MCF 10A (cell line): ENCODE results near the gene CACNA2D3. TPM values are rescaled to one million over a fixed set of nuclear protein-coding genes. Genes with fewer than 3 reads are reported as not detected.

Experiments
- BruUV-seq: library from RNA; stranded (reverse); fragments of 400-500 nt; replicated peaks from 2 replicates; lab custom pipeline; 2021; lab: Mats Ljungman, UMichigan
- CTCF ChIA-PET: fragments of 300-600 bp; sonication (Branson Sonifier 250); formaldehyde crosslinking; extraction: SDS; loops from one replicate; lab custom pipeline; 2021; ENCODE audit warnings: antibody characterized with exemption, inconsistent platforms; lab: Yijun Ruan, JAX
- POLR2A ChIA-PET: fragments of 300-600, 350-650 bp; sonication (Branson Sonifier 250); formaldehyde crosslinking; extraction: SDS; loops from one replicate; lab custom pipeline; 2020; ENCODE audit warnings: antibody characterized with exemption, inconsistent platforms; lab: Yijun Ruan, JAX
- DNase-seq: peaks from one replicate; pipeline ENCODE4 v3.0.0-alpha.2; 2018; ENCODE audit not compliant: unreplicated experiment
- H3K27ac Mint-ChIP-seq: one replicate; pipeline ENCODE4 v1.8.0; 2022; ENCODE audit warnings: mild to moderate bottlenecking, low read depth, mixed read lengths; ENCODE audit not compliant: unreplicated experiment
- H3K27me3 Mint-ChIP-seq: one replicate; pipeline ENCODE4 v1.8.0; 2022; ENCODE audit warnings: mixed read lengths; ENCODE audit not compliant: insufficient read depth, unreplicated experiment
- H3K36me3 Mint-ChIP-seq: one replicate; pipeline ENCODE4 v1.8.0; 2022; ENCODE audit warnings: mild to moderate bottlenecking, moderate library complexity, mixed read lengths; ENCODE audit not compliant: insufficient read depth, unreplicated experiment
- H3K4me1 Mint-ChIP-seq: one replicate; pipeline ENCODE4 v1.8.0; 2022; ENCODE audit warnings: mixed read lengths; ENCODE audit not compliant: insufficient read depth, unreplicated experiment
- H3K4me3 Mint-ChIP-seq: one replicate; pipeline ENCODE4 v1.8.0; 2022; ENCODE audit warnings: mild to moderate bottlenecking, moderate library complexity, mixed read lengths; ENCODE audit not compliant: unreplicated experiment
- H3K9me3 Mint-ChIP-seq: one replicate; pipeline ENCODE4 v1.8.0; 2022; ENCODE audit warnings: mixed read lengths; ENCODE audit not compliant: unreplicated experiment
- CTCF ChIP-seq: fragments of 200-600 bp; IDR thresholded peaks from one replicate; pipeline ENCODE4 v1.8.0; 2022; ENCODE audit warnings: antibody characterized with exemption, mild to moderate bottlenecking; ENCODE audit not compliant: unreplicated experiment
- intact Hi-C: fragments of 100-400 bp; cut with micrococcal nuclease; formaldehyde crosslinking; loops from 2 replicates; pipeline ENCODE4 v1.14.1; 2022
- total RNA-seq: library from RNA; stranded (reverse); gene quantifications from 2 replicates; pipeline ENCODE4 v1.2.3, GENCODE V29; 2022

CACNA2D3 gene
- total RNA-seq, 1 experiment from 2014 or later: 2.3 TPM

GRCh38 chr3:54832876-54833275 is 710.5 kb downstream of the CACNA2D3 start:
- Mint-ChIP-seq H3K9me3 (no peaks in the 10 kb centered on the region), H3K36me3 (no peaks in the 10 kb centered on the region), H3K4me3 (no peak overlapping the region), H3K27ac (no peak overlapping the region), H3K4me1 (no peaks in the 10 kb centered on the region), H3K27me3 (no peaks in the 10 kb centered on the region)
- no peak for TF ChIP-seq CTCF
- ChIA-PET POLR2A (no interaction called here), CTCF (interaction anchor here (0.5 kb wide), 1 partner anchor 849 kb away, joined by 3 read pairs; no protein-coding TSS in a partner anchor)
- intact Hi-C loops: no loop called here
- no TSS peak for BruUV-seq
- DNase-seq: no peak

GRCh38 chr3:54835701-54836100 is 713.3 kb downstream of the CACNA2D3 start:
- no TSS peak for BruUV-seq

GRCh38 chr3:54836871-54837270 is 714.5 kb downstream of the CACNA2D3 start:
- no peak for TF ChIP-seq CTCF
- no peaks in the 10 kb centered on the region for H3K27me3 Mint-ChIP-seq
- H3K4me3 Mint-ChIP-seq: no peak overlapping the region
- no peak overlapping the region for H3K27ac Mint-ChIP-seq
- ChIA-PET POLR2A (no interaction called here), CTCF (interaction anchor here (0.6 to 1.5 kb wide), 4 partner anchors 16 to 1414 kb away, joined by 3 to 7 read pairs (median 3); no protein-coding TSS in a partner anchor)
- no peaks in the 10 kb centered on the region for H3K36me3 Mint-ChIP-seq
- intact Hi-C loops: no loop called here
- H3K9me3 Mint-ChIP-seq: no peaks in the 10 kb centered on the region
- DNase-seq: no peak
- H3K4me1 Mint-ChIP-seq: peaks cover 6% of the 10 kb centered on the region
- BruUV-seq: no TSS peak

More at GRCh38 chr3:54835701-54836100, 713.3 kb downstream of the CACNA2D3 start:
- Mint-ChIP-seq H3K9me3 (no peaks in the 10 kb centered on the region), H3K36me3 (no peaks in the 10 kb centered on the region), H3K4me1 (no peaks in the 10 kb centered on the region), H3K27me3 (no peaks in the 10 kb centered on the region), H3K27ac (no peak overlapping the region), H3K4me3 (no peak overlapping the region)
- intact Hi-C loops: no loop called here
- ChIA-PET POLR2A (interaction anchor here (1.1 kb wide), 1 partner anchor 10 kb away, joined by 3 read pairs; no protein-coding TSS in a partner anchor), CTCF (interaction anchor here (0.5 to 1.5 kb wide), 3 partner anchors 17 to 905 kb away, joined by 3 to 5 read pairs (median 4); no protein-coding TSS in a partner anchor)
- no peak for TF ChIP-seq CTCF
- no peak for DNase-seq

GRCh38 chr3:54837964-54838363 is 715.6 kb downstream of the CACNA2D3 start:
- BruUV-seq: no TSS peak

More at GRCh38 chr3:54837964-54838363, 715.6 kb downstream of the CACNA2D3 start:
- DNase-seq: peak; percentile 32
- ChIA-PET CTCF (interaction anchor here (0.6 to 1.4 kb wide), 10 partner anchors 11 to 1503 kb away, joined by 3 to 7 read pairs (median 3); no protein-coding TSS in a partner anchor), POLR2A (no interaction called here)
- H3K27ac Mint-ChIP-seq: no peak overlapping the region
- intact Hi-C loops: no loop called here
- TF ChIP-seq CTCF: peak; percentile 25
- H3K36me3 Mint-ChIP-seq: no peaks in the 10 kb centered on the region
- peaks cover 6% of the 10 kb centered on the region for H3K4me1 Mint-ChIP-seq
- H3K27me3 Mint-ChIP-seq: peaks cover 3% of the 10 kb centered on the region
- H3K9me3 Mint-ChIP-seq: no peaks in the 10 kb centered on the region
- no peak overlapping the region for H3K4me3 Mint-ChIP-seq
